Measurements from ENCODE around the gene RBM43. TPM values are rescaled to one million over a fixed set of nuclear protein-coding genes. Genes with fewer than 3 reads are reported as not detected.
A peak's percentile ranks its signal among the peaks of the same experiment; 100 is the strongest.

The RBM43 gene
- total and polyA plus RNA-seq, 9 of the 15 experiments (the other 6 are each of a cell fraction or from before 2014, with no cell fraction given): 1.3 to 6.9 (median 3.8) TPM

DNA sequence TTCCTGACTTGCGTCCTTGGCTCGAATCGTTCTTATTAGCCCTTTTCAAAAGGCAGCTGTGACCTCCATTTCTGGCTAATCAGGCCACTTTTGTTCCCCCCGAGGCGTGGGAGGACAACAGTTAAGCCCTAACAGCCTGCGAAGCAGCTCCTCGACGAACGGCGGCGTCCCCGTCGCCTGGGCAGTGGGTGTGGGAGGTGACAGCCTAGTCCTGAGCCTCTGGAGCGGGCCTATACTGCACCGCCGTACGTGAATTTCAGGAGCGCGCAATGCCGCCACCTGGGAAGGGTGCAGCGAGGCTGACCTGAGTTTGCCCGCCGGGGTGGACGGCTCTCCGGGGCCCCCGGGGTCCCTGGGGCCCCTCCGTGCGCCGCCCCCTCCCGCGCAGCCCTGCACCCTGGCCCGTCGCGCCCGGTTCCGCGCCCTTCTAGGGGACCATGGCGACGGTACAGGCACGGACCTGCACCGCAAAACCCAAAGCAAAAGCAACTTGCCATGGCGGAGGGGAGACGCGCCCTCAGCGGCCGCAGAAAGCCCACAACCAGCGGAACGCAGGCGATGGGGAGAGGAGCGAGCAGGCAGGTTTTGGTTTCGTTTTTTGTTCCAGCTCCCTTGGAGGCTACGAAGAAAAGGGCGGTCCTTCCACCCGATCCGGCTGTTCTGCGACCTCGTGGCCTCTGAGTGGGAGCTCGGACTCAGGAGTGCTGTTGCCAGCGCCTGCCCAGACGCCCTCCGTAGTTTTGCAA, at the start of gene RBM43 (continued):
- TF ChIP-seq ZFP36 (IDR thresholded peaks at IDR 0.05; ENCODE audit: low read depth, low read length, partially characterized antibody) (peak; percentile 13), ZNF143 (CRISPR knock-in tag; IDR thresholded peaks at IDR 0.05) (peak; percentile 10; the same call in 1 of the 2 replicates), DDX20 (tag; IDR thresholded peaks at IDR 0.05; ENCODE audit: low read depth) (no peak), NR3C1 (CRISPR knock-in tag; IDR thresholded peaks at IDR 0.05) (0 out of 2 replicates have a peak, but pooled peaks have one; percentile 67), KAT8 (IDR thresholded peaks at IDR 0.05; ENCODE audit: low read depth) (no peak), MXI1 (IDR thresholded peaks at IDR 0.05; ENCODE audit: low read depth, low read length) (0 out of 2 replicates have a peak, but pooled peaks have one; percentile 16), TCF7L2 (IDR thresholded peaks at IDR 0.05; ENCODE audit: low read depth, low read length) (no peak), SOX6 (IDR thresholded peaks at IDR 0.05) (peak; percentile 12; the same call in 1 of the 2 replicates), PHF8 (IDR thresholded peaks at IDR 0.05; ENCODE audit: borderline replicate concordance, low read length) (peak; percentile 84), ZNF212 (CRISPR knock-in tag; IDR thresholded peaks at IDR 0.05) (no peak), ZC3H4 (CRISPR knock-in tag; IDR thresholded peaks at IDR 0.05; ENCODE audit: borderline replicate concordance) (no peak), SAP30 (IDR thresholded peaks at IDR 0.05; ENCODE audit: borderline replicate concordance, insufficient read depth, low read depth, low read length, poor library complexity, severe bottlenecking) (peak; percentile 52), COPS2 (conservative IDR thresholded peaks at IDR 0.05) (no peak), POLR2AphosphoS5 (IDR thresholded peaks at IDR 0.05; ENCODE audit: control insufficient read depth, insufficient read depth, low read depth, low read length) (peak; percentile 62; the same call in 1 of the 2 replicates), NEUROD1 (IDR thresholded peaks at IDR 0.05; ENCODE audit: borderline replicate concordance, low read depth, low read length, partially characterized antibody) (peak; percentile 77), ZNF133 (CRISPR knock-in tag; IDR thresholded peaks at IDR 0.05) (peak; percentile 38; the same call in 1 of the 2 replicates), MCM3 (IDR thresholded peaks at IDR 0.05) (no peak), ZNF24 (IDR thresholded peaks at IDR 0.05) (no peak), TAL1 (IDR thresholded peaks at IDR 0.05) (0 out of 2 replicates have a peak, but pooled peaks have one; percentile 11), ZNF165 (CRISPR knock-in tag; IDR thresholded peaks at IDR 0.05; ENCODE audit: borderline replicate concordance) (peak; percentile 74; the same call in 1 of the 2 replicates), PTTG1 (tag; IDR thresholded peaks at IDR 0.05; ENCODE audit: low read depth) (no peak), JUN (IDR thresholded peaks at IDR 0.05; ENCODE audit: borderline replicate concordance, low read depth, low read length) (no peak), JUN (CRISPR knock-in tag; IDR thresholded peaks at IDR 0.05; ENCODE audit: borderline replicate concordance) (peak; percentile 63; the same call in 1 of the 2 replicates)
- TF ChIP-seq, protein P1, sequence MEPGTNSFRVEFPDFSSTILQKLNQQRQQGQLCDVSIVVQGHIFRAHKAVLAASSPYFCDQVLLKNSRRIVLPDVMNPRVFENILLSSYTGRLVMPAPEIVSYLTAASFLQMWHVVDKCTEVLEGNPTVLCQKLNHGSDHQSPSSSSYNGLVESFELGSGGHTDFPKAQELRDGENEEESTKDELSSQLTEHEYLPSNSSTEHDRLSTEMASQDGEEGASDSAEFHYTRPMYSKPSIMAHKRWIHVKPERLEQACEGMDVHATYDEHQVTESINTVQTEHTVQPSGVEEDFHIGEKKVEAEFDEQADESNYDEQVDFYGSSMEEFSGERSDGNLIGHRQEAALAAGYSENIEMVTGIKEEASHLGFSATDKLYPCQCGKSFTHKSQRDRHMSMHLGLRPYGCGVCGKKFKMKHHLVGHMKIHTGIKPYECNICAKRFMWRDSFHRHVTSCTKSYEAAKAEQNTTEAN (CRISPR knock-in tag; IDR thresholded peaks at IDR 0.05): peak; percentile 68; the same call in 1 of the 2 replicates
- TF ChIP-seq, protein P2, sequence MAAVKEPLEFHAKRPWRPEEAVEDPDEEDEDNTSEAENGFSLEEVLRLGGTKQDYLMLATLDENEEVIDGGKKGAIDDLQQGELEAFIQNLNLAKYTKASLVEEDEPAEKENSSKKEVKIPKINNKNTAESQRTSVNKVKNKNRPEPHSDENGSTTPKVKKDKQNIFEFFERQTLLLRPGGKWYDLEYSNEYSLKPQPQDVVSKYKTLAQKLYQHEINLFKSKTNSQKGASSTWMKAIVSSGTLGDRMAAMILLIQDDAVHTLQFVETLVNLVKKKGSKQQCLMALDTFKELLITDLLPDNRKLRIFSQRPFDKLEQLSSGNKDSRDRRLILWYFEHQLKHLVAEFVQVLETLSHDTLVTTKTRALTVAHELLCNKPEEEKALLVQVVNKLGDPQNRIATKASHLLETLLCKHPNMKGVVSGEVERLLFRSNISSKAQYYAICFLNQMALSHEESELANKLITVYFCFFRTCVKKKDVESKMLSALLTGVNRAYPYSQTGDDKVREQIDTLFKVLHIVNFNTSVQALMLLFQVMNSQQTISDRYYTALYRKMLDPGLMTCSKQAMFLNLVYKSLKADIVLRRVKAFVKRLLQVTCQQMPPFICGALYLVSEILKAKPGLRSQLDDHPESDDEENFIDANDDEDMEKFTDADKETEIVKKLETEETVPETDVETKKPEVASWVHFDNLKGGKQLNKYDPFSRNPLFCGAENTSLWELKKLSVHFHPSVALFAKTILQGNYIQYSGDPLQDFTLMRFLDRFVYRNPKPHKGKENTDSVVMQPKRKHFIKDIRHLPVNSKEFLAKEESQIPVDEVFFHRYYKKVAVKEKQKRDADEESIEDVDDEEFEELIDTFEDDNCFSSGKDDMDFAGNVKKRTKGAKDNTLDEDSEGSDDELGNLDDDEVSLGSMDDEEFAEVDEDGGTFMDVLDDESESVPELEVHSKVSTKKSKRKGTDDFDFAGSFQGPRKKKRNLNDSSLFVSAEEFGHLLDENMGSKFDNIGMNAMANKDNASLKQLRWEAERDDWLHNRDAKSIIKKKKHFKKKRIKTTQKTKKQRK (IDR thresholded peaks at IDR 0.05; ENCODE audit: borderline replicate concordance, low read depth, low read length): no peak

Measured in K562 (cell line).